GM12873 (cell line): ENCODE results near the gene FBXO47.

Experiments
- CTCF ChIP-seq: IDR thresholded peaks from 2 replicates; pipeline ENCODE4 v1.5.1; 2012; ENCODE audit warnings: low read depth, mild to moderate bottlenecking, moderate library complexity, low read length, control low read depth; ENCODE audit not compliant: insufficient read depth; ENCODE audit errors: missing control alignments

The FBXO47 gene

GRCh38 chr17:38958326-38958725 is 8.9 kb downstream of the FBXO47 start:
- TF ChIP-seq CTCF = no peak

GRCh38 chr17:38947189-38947588 is 20.0 kb downstream of the FBXO47 start:
- TF ChIP-seq CTCF = no peak

- no peak for TF ChIP-seq CTCF
Measured at GRCh38 chr17:38943607-38944006, 23.6 kb downstream of the FBXO47 start.

- TF ChIP-seq CTCF = no peak
Measured at GRCh38 chr17:38942696-38943334, 24.4 kb downstream of the FBXO47 start.

- no peak for TF ChIP-seq CTCF
Measured at GRCh38 chr17:38940404-38940803, 26.8 kb downstream of the FBXO47 start.

- TF ChIP-seq CTCF = no peak
Measured at GRCh38 chr17:38939987-38940386, 27.2 kb downstream of the FBXO47 start.

- no peak for TF ChIP-seq CTCF
Measured at GRCh38 chr17:38926293-38927070, 40.7 kb downstream of the FBXO47 start.
